Esophagus (tissue), 2 donors: ENCODE measurements around the gene AEN. TPM values are rescaled to one million over a fixed set of nuclear protein-coding genes. Genes with fewer than 3 reads are reported as not detected.

Experiments
- H3K27ac ChIP-seq, 2 donors: one replicate each; pipeline ENCODE4 v1.5.1; 2013; ENCODE audit warnings: low read depth in 2 of 2, mild to moderate bottlenecking in 2 of 2, inconsistent platforms in 1 of 2, low read length in 1 of 2, moderate library complexity in 1 of 2
- H3K27me3 ChIP-seq, 2 donors: one replicate each; pipeline ENCODE4 v1.6.1; 2013; ENCODE audit warnings: low read length in 2 of 2, control low read depth in 1 of 2, mild to moderate bottlenecking in 1 of 2; ENCODE audit not compliant: insufficient read depth in 2 of 2, control insufficient read depth in 1 of 2
- H3K36me3 ChIP-seq, 2 donors: one replicate each; pipeline ENCODE4 v1.6.1; 2013; ENCODE audit warnings: low read length in 1 of 2; ENCODE audit not compliant: control insufficient read depth in 2 of 2, insufficient read depth in 2 of 2
- H3K4me1 ChIP-seq, 2 donors: one replicate each; pipeline ENCODE4 v1.6.1; 2013; ENCODE audit warnings: low read length in 1 of 2; ENCODE audit not compliant: control insufficient read depth in 2 of 2, insufficient read depth in 2 of 2
- H3K4me3 ChIP-seq, 2 donors: one replicate each; pipeline ENCODE4 v1.5.1; 2013; ENCODE audit warnings: low read length in 2 of 2, mild to moderate bottlenecking in 2 of 2, low read depth in 1 of 2, moderate library complexity in 1 of 2
- H3K9me3 ChIP-seq, 2 donors: one replicate each; pipeline ENCODE4 v1.6.1; 2013; ENCODE audit warnings: mild to moderate bottlenecking in 2 of 2, low read depth in 1 of 2, low read length in 1 of 2, moderate library complexity in 1 of 2; ENCODE audit not compliant: control insufficient read depth in 2 of 2, insufficient read depth in 1 of 2
- WGBS, 2 donors: extraction: QIAGEN DNeasy Blood & Tissue Kit; methylation state at CpG; one replicate each; pipeline ENCODE4 v1.1.7; 2013; 5-methylcytosine and 5-hydroxymethylcytosine counted together
- polyA plus RNA-seq, 2 donors: library from polyadenylated mRNA; stranded (reverse); fragments of 200-250 nt; gene quantifications; one replicate each; pipeline ENCODE4 v1.2.3, GENCODE V29; 2013
- donor health status: healthy with polysubstance abuse.
- donor health status: Bipolar disorder and iron deficiency.

The AEN gene
- polyA plus RNA-seq, 2 donors = 5.5 to 10.1 TPM

GRCh38 chr15:88612186-88612796 is 8.8 kb upstream of the AEN start:
- Histone ChIP-seq H3K4me3 (no peak overlapping the region), H3K36me3 (no peaks in the 10 kb centered on the region), H3K4me1 (no peaks in the 10 kb centered on the region), H3K9me3 (no peaks in the 10 kb centered on the region), H3K27me3 (no peaks in the 10 kb centered on the region), H3K27ac (no peak overlapping the region)
- 59 to 69% methylated on average over 7 of the region's 7 CpGs for WGBS, 2 donors

GRCh38 chr15:88613074-88613944 is 7.8 kb upstream of the AEN start:
- Histone ChIP-seq H3K27ac (no peak overlapping the region), H3K4me3 (no peak overlapping the region), H3K9me3 (no peaks in the 10 kb centered on the region), H3K4me1 (no peaks in the 10 kb centered on the region), H3K27me3 (no peaks in the 10 kb centered on the region), H3K36me3 (no peaks in the 10 kb centered on the region)
- 35 to 42% methylated on average over 7 of the region's 7 CpGs for WGBS, 2 donors

GRCh38 chr15:88615303-88616107 is 5.6 kb upstream of the AEN start:
- Histone ChIP-seq H3K36me3 (no peaks in the 10 kb centered on the region), H3K27me3 (no peaks in the 10 kb centered on the region), H3K4me1 (no peaks in the 10 kb centered on the region), H3K27ac (no peak overlapping the region), H3K9me3 (no peaks in the 10 kb centered on the region), H3K4me3 (no peak overlapping the region)
- 60 to 69% methylated on average over 11 of the region's 11 CpGs for WGBS, 2 donors

GRCh38 chr15:88616240-88616639 is 4.9 kb upstream of the AEN start:
- H3K27me3 ChIP-seq = no peaks in the 10 kb centered on the region
- H3K4me3 ChIP-seq = no peak overlapping the region
- no peaks in the 10 kb centered on the region for H3K4me1 ChIP-seq
- no peak overlapping the region for H3K27ac ChIP-seq
- no peaks in the 10 kb centered on the region for H3K36me3 ChIP-seq
- 83 to 86% methylated on average over 4 of the region's 4 CpGs for WGBS, 2 donors
- H3K9me3 ChIP-seq = no peaks in the 10 kb centered on the region

- Histone ChIP-seq H3K27me3 (no peaks in the 10 kb centered on the region), H3K9me3 (no peaks in the 10 kb centered on the region), H3K36me3 (no peaks in the 10 kb centered on the region), H3K4me3 (no peak overlapping the region), H3K4me1 (peaks cover 0 to 4% of the 10 kb centered on the region in 2 donors), H3K27ac (no peak overlapping the region)
- 90 to 91% methylated on average over 10 of the region's 10 CpGs for WGBS, 2 donors
Measured at GRCh38 chr15:88617031-88617722, 4.0 kb upstream of the AEN start.

- H3K4me3 ChIP-seq = no peak overlapping the region
- no peaks in the 10 kb centered on the region for H3K36me3 ChIP-seq
- no peaks in the 10 kb centered on the region for H3K9me3 ChIP-seq
- H3K4me1 ChIP-seq = peaks cover 0 to 4% of the 10 kb centered on the region in 2 donors
- WGBS, 2 donors = 36 to 52% methylated on average over 1 of the region's 1 CpG
- no peaks in the 10 kb centered on the region for H3K27me3 ChIP-seq
- H3K27ac ChIP-seq = no peak overlapping the region
Measured at GRCh38 chr15:88617790-88618189, 3.4 kb upstream of the AEN start.

GRCh38 chr15:88618686-88619085 is 2.5 kb upstream of the AEN start:
- peaks cover 0 to 5% of the 10 kb centered on the region in 2 donors for H3K4me1 ChIP-seq

GRCh38 chr15:88619796-88620195 is 1.3 kb upstream of the AEN start:
- Histone ChIP-seq H3K27ac (no peak overlapping the region), H3K36me3 (no peaks in the 10 kb centered on the region), H3K4me3 (no peak overlapping the region), H3K9me3 (no peaks in the 10 kb centered on the region), H3K4me1 (peaks cover 0 to 10% of the 10 kb centered on the region in 2 donors), H3K27me3 (no peaks in the 10 kb centered on the region)
- WGBS, 2 donors = 83 to 84% methylated on average over 2 of the region's 2 CpGs

More at GRCh38 chr15:88618686-88619085, 2.5 kb upstream of the AEN start:
- H3K27me3 ChIP-seq = no peaks in the 10 kb centered on the region
- no peak overlapping the region for H3K4me3 ChIP-seq
- no peaks in the 10 kb centered on the region for H3K36me3 ChIP-seq
- H3K27ac ChIP-seq = no peak overlapping the region
- H3K9me3 ChIP-seq = no peaks in the 10 kb centered on the region
